GM13977 (cell line): ENCODE results near the gene NPDC1.

ENCODE experiments used
- DNase-seq: peaks from one replicate; pipeline ENCODE4 v3.0.0; 2012; ENCODE audit warnings: low spot score
- CTCF ChIP-seq: IDR thresholded peaks from 2 replicates; pipeline ENCODE4 v1.5.1; 2012; ENCODE audit warnings: mild to moderate bottlenecking, control low read depth; ENCODE audit not compliant: insufficient read depth; ENCODE audit errors: extremely low read depth, missing control alignments
- in situ Hi-C: fragments of 300-500 bp; cut with MboI; formaldehyde crosslinking; loops from one replicate; pipeline ENCODE4 v1.12.0; 2022; ENCODE audit warnings: low sequenced_read_pairs, low pct_unique_long_range_greater_than_20kb, mixed read lengths, inconsistent platforms; ENCODE audit not compliant: unreplicated experiment

The NPDC1 gene

GRCh38 chr9:136992819-136993369 lies 53.1 kb downstream of the NPDC1 start:
- in situ Hi-C loops: no loop called here
- DNase-seq: no peak
- TF ChIP-seq CTCF: no peak

- no peak for TF ChIP-seq CTCF
- in situ Hi-C loops: no loop called here
- DNase-seq: peak; percentile 100
Measured at GRCh38 chr9:136991993-136992818, 53.8 kb downstream of the NPDC1 start, which contains the start of gene PAXX. Gene PAXX, plus strand, starts transcription at chr9:136992422. Its CDS starts 22 bp downstream, at chr9:136992444.

GRCh38 chr9:136990242-136990911 lies 55.6 kb downstream of the NPDC1 start:
- no peak for TF ChIP-seq CTCF
- no peak for DNase-seq
- in situ Hi-C loops: no loop called here
